Measurements from ENCODE around the gene DNAJC8.

The DNAJC8 gene

GRCh38 chr1:28243685-28244311, 11.0 kb upstream of the DNAJC8 start:
- no peak for DNase-seq (ENCODE audit: extremely low read depth, insufficient read length)
- no peaks in the 10 kb centered on the region for H3K27me3 ChIP-seq (replicated peaks; ENCODE audit: control insufficient read depth, insufficient read depth, low read length)
- peaks cover 2% of the 10 kb centered on the region; the same call in 1 of the 2 replicates for H3K36me3 ChIP-seq (ENCODE audit: control insufficient read depth, insufficient read depth, low read length)
- no peak overlapping the region for H3K4me3 ChIP-seq (replicated peaks; ENCODE audit: low read depth, low read length)
- no peak for TF ChIP-seq CTCF (IDR thresholded peaks at IDR 0.05; ENCODE audit: insufficient read depth, low read length, poor library complexity, severe bottlenecking)

- DNase-seq (ENCODE audit: extremely low read depth, insufficient read length), result no peak
- no peaks in the 10 kb centered on the region for H3K27me3 ChIP-seq (replicated peaks; ENCODE audit: control insufficient read depth, insufficient read depth, low read length)
- H3K4me3 ChIP-seq (replicated peaks; ENCODE audit: low read depth, low read length), result no peak overlapping the region
- no peak for TF ChIP-seq CTCF (IDR thresholded peaks at IDR 0.05; ENCODE audit: insufficient read depth, low read length, poor library complexity, severe bottlenecking)
- peaks cover 2% of the 10 kb centered on the region; the same call in 1 of the 2 replicates for H3K36me3 ChIP-seq (ENCODE audit: control insufficient read depth, insufficient read depth, low read length)
These were observed 8.9 kb upstream of the DNAJC8 start for GRCh38 chr1:28241638-28242241.

- H3K27me3 ChIP-seq (replicated peaks; ENCODE audit: control insufficient read depth, insufficient read depth, low read length), result no peaks in the 10 kb centered on the region
- DNase-seq (ENCODE audit: extremely low read depth, insufficient read length), result no peak
- no peak for TF ChIP-seq CTCF (IDR thresholded peaks at IDR 0.05; ENCODE audit: insufficient read depth, low read length, poor library complexity, severe bottlenecking)
- H3K4me3 ChIP-seq (replicated peaks; ENCODE audit: low read depth, low read length), result no peak overlapping the region
- H3K36me3 ChIP-seq (ENCODE audit: control insufficient read depth, insufficient read depth, low read length), result peaks cover 2% of the 10 kb centered on the region; the same call in 1 of the 2 replicates
These were observed 7.2 kb upstream of the DNAJC8 start for GRCh38 chr1:28240024-28240423.

GRCh38 chr1:28239004-28239403, 6.2 kb upstream of the DNAJC8 start:
- no peak for TF ChIP-seq CTCF (IDR thresholded peaks at IDR 0.05; ENCODE audit: insufficient read depth, low read length, poor library complexity, severe bottlenecking)
- no peak for DNase-seq (ENCODE audit: extremely low read depth, insufficient read length)
- H3K4me3 ChIP-seq (replicated peaks; ENCODE audit: low read depth, low read length), result no peak overlapping the region
- H3K27me3 ChIP-seq (replicated peaks; ENCODE audit: control insufficient read depth, insufficient read depth, low read length), result no peaks in the 10 kb centered on the region
- peaks cover 2% of the 10 kb centered on the region; the same call in 1 of the 2 replicates for H3K36me3 ChIP-seq (ENCODE audit: control insufficient read depth, insufficient read depth, low read length)

- no peak for DNase-seq (ENCODE audit: extremely low read depth, insufficient read length)
- no peak for TF ChIP-seq CTCF (IDR thresholded peaks at IDR 0.05; ENCODE audit: insufficient read depth, low read length, poor library complexity, severe bottlenecking)
- Histone ChIP-seq H3K4me3 (replicated peaks; ENCODE audit: low read depth, low read length) (peak overlapping the region; percentile 95), H3K36me3 (ENCODE audit: control insufficient read depth, insufficient read depth, low read length) (peaks cover 2% of the 10 kb centered on the region; the same call in 1 of the 2 replicates), H3K27me3 (replicated peaks; ENCODE audit: control insufficient read depth, insufficient read depth, low read length) (no peaks in the 10 kb centered on the region)
These were observed 4.0 kb upstream of the DNAJC8 start for GRCh38 chr1:28236656-28237322.

Measured in GM06990 (cell line).